HL-60 (cell line): ENCODE results near the gene SLC2A9.

Source experiments
- DNase-seq, 2 experiments: peaks; one replicate each; pipeline ENCODE4 v3.0.0-alpha.2; 2010 to 2020; ENCODE audit warnings: low read depth in 1 of 2, low spot score in 1 of 2
- H3K27ac ChIP-seq: fragments of 250-450 bp; sonication (Bioruptor Pico); replicated peaks from 2 replicates; pipeline ENCODE4 v1.5.1; 2020; ENCODE audit warnings: mild to moderate bottlenecking, moderate library complexity
- H3K27me3 ChIP-seq: fragments of 250-450 bp; sonication (Bioruptor Pico); 2 replicates; pipeline ENCODE4 v1.5.1; 2021; ENCODE audit warnings: mild to moderate bottlenecking, moderate library complexity; ENCODE audit not compliant: insufficient read depth, poor library complexity, severe bottlenecking
- H3K4me3 ChIP-seq: replicated peaks from 2 replicates; pipeline ENCODE4 v1.5.1; 2011; ENCODE audit warnings: mild to moderate bottlenecking, control low read depth, low read length; ENCODE audit not compliant: insufficient read depth
- CTCF ChIP-seq: IDR thresholded peaks from one replicate; pipeline ENCODE4 v1.5.1; 2011; ENCODE audit warnings: low read length, control low read depth, inconsistent platforms; ENCODE audit not compliant: insufficient read depth
- GABPA ChIP-seq: IDR thresholded peaks from 2 replicates; pipeline ENCODE4 v1.6.1; 2012; ENCODE audit warnings: low read depth
- POLR2AphosphoS5 ChIP-seq: IDR thresholded peaks from 2 replicates; pipeline ENCODE4 v1.6.1; 2012; ENCODE audit warnings: low read depth
- SPI1 ChIP-seq: IDR thresholded peaks from 2 replicates; pipeline ENCODE4 v1.6.1; 2012; ENCODE audit warnings: low read depth, mild to moderate bottlenecking, borderline replicate concordance
- TF ChIP-seq, protein P1 (sequence below): IDR thresholded peaks from 2 replicates; pipeline ENCODE4 v1.6.1; 2012; ENCODE audit warnings: low read depth; ENCODE audit not compliant: insufficient replicate concordance

SLC2A9 gene

DNA sequence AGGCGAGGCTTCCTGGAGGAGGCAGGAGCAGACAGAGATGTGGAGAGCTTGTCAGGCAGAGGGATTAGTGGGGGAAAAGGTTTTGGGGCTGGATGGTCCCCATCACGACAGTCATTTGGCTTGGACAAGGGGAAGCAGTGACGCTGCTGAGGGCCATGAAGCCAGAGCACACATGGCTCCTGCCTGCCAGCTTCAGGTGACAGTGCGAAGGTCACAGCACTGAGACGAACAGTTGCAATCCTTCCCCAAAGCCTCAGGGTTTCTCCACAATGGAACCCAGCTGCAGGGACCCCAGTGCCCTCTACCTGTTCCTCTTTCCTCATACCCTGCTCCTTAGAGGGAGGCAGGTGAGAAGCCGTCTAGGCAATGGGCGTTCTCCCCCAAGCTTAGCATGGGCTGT, 129.6 kb downstream of the SLC2A9 start:
- H3K27ac ChIP-seq, result no peak overlapping the region
- no peak overlapping the region for H3K4me3 ChIP-seq
- H3K27me3 ChIP-seq, result no peaks in the 10 kb centered on the region
- TF ChIP-seq SPI1 (no peak), POLR2AphosphoS5 (no peak), GABPA (no peak), CTCF (no peak)
- TF ChIP-seq, protein P1, sequence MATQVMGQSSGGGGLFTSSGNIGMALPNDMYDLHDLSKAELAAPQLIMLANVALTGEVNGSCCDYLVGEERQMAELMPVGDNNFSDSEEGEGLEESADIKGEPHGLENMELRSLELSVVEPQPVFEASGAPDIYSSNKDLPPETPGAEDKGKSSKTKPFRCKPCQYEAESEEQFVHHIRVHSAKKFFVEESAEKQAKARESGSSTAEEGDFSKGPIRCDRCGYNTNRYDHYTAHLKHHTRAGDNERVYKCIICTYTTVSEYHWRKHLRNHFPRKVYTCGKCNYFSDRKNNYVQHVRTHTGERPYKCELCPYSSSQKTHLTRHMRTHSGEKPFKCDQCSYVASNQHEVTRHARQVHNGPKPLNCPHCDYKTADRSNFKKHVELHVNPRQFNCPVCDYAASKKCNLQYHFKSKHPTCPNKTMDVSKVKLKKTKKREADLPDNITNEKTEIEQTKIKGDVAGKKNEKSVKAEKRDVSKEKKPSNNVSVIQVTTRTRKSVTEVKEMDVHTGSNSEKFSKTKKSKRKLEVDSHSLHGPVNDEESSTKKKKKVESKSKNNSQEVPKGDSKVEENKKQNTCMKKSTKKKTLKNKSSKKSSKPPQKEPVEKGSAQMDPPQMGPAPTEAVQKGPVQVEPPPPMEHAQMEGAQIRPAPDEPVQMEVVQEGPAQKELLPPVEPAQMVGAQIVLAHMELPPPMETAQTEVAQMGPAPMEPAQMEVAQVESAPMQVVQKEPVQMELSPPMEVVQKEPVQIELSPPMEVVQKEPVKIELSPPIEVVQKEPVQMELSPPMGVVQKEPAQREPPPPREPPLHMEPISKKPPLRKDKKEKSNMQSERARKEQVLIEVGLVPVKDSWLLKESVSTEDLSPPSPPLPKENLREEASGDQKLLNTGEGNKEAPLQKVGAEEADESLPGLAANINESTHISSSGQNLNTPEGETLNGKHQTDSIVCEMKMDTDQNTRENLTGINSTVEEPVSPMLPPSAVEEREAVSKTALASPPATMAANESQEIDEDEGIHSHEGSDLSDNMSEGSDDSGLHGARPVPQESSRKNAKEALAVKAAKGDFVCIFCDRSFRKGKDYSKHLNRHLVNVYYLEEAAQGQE, result no peak
- no peak for DNase-seq

GRCh38 chr4:9891056-9891455, 130.2 kb downstream of the SLC2A9 start:
- TF ChIP-seq CTCF (no peak), GABPA (no peak)
- TF ChIP-seq, protein P1, result no peak
- Histone ChIP-seq H3K27ac (no peak overlapping the region), H3K4me3 (no peak overlapping the region), H3K27me3 (no peaks in the 10 kb centered on the region)
- DNase-seq, result no peak

DNA sequence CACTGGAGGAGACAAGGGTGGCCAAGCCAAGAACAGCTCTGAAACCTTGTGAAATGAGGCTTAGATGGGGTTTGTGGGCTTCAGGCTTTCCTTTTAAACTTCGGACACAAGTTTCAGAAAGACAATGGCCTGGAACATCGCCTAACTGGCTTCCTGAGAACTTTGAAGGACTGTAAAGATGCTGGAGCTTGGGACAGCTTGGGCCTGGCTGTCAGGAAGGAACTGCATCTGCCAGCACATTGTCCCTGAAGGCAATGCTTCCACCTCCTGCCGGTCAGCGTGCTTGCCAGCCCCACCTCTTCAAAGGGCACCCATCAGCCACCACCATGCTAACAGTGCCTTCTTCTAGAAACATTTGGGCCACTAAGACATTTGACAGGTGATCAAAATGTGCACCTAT, 132.0 kb downstream of the SLC2A9 start:
- no peak overlapping the region for H3K4me3 ChIP-seq

More for the DNA sequence above, 132.0 kb downstream of the SLC2A9 start:
- Histone ChIP-seq H3K27me3 (no peaks in the 10 kb centered on the region), H3K27ac (no peak overlapping the region)
- no peak for DNase-seq
- no peak for TF ChIP-seq CTCF
- TF ChIP-seq, protein P1, result no peak
- no peak for TF ChIP-seq GABPA
- TF ChIP-seq SPI1, result no peak
- no peak for TF ChIP-seq POLR2AphosphoS5
